ENCODE measurements around the gene XYLT1.

GRCh38 chr16:17382949-17383863 lies 87.6 kb downstream of the XYLT1 start:
- no peak for TF ChIP-seq ZFP37 (tag by site-specific recombination; IDR thresholded peaks at IDR 0.05)
- TF ChIP-seq ZNF561 (tag by site-specific recombination; IDR thresholded peaks at IDR 0.05; ENCODE audit: borderline replicate concordance): no peak
- TF ChIP-seq, protein P1, sequence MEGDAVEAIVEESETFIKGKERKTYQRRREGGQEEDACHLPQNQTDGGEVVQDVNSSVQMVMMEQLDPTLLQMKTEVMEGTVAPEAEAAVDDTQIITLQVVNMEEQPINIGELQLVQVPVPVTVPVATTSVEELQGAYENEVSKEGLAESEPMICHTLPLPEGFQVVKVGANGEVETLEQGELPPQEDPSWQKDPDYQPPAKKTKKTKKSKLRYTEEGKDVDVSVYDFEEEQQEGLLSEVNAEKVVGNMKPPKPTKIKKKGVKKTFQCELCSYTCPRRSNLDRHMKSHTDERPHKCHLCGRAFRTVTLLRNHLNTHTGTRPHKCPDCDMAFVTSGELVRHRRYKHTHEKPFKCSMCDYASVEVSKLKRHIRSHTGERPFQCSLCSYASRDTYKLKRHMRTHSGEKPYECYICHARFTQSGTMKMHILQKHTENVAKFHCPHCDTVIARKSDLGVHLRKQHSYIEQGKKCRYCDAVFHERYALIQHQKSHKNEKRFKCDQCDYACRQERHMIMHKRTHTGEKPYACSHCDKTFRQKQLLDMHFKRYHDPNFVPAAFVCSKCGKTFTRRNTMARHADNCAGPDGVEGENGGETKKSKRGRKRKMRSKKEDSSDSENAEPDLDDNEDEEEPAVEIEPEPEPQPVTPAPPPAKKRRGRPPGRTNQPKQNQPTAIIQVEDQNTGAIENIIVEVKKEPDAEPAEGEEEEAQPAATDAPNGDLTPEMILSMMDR (tag by site-specific recombination; IDR thresholded peaks at IDR 0.05): no peak
- no peak for TF ChIP-seq ZNF350 (tag by site-specific recombination; IDR thresholded peaks at IDR 0.05)
- no peak for TF ChIP-seq ZBTB6 (tag by site-specific recombination; IDR thresholded peaks at IDR 0.05)
- no peak for TF ChIP-seq TCF7L2 (IDR thresholded peaks at IDR 0.05; ENCODE audit: borderline replicate concordance, low read depth, low read length)
- no peak for TF ChIP-seq ZNF785 (tag by site-specific recombination; IDR thresholded peaks at IDR 0.05)
- TF ChIP-seq, protein P2, sequence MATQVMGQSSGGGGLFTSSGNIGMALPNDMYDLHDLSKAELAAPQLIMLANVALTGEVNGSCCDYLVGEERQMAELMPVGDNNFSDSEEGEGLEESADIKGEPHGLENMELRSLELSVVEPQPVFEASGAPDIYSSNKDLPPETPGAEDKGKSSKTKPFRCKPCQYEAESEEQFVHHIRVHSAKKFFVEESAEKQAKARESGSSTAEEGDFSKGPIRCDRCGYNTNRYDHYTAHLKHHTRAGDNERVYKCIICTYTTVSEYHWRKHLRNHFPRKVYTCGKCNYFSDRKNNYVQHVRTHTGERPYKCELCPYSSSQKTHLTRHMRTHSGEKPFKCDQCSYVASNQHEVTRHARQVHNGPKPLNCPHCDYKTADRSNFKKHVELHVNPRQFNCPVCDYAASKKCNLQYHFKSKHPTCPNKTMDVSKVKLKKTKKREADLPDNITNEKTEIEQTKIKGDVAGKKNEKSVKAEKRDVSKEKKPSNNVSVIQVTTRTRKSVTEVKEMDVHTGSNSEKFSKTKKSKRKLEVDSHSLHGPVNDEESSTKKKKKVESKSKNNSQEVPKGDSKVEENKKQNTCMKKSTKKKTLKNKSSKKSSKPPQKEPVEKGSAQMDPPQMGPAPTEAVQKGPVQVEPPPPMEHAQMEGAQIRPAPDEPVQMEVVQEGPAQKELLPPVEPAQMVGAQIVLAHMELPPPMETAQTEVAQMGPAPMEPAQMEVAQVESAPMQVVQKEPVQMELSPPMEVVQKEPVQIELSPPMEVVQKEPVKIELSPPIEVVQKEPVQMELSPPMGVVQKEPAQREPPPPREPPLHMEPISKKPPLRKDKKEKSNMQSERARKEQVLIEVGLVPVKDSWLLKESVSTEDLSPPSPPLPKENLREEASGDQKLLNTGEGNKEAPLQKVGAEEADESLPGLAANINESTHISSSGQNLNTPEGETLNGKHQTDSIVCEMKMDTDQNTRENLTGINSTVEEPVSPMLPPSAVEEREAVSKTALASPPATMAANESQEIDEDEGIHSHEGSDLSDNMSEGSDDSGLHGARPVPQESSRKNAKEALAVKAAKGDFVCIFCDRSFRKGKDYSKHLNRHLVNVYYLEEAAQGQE (tag by site-specific recombination; IDR thresholded peaks at IDR 0.05): no peak
- TF ChIP-seq ZNF416 (tag by site-specific recombination; IDR thresholded peaks at IDR 0.05): no peak

All from HEK293 (cell line).